Measurements from ENCODE around the gene ZNF697. TPM values are rescaled to one million over a fixed set of nuclear protein-coding genes. Genes with fewer than 3 reads are reported as not detected.

ZNF697 gene
- total RNA-seq, 1 donor from 2014 or later, result 11.4 TPM

DNA sequence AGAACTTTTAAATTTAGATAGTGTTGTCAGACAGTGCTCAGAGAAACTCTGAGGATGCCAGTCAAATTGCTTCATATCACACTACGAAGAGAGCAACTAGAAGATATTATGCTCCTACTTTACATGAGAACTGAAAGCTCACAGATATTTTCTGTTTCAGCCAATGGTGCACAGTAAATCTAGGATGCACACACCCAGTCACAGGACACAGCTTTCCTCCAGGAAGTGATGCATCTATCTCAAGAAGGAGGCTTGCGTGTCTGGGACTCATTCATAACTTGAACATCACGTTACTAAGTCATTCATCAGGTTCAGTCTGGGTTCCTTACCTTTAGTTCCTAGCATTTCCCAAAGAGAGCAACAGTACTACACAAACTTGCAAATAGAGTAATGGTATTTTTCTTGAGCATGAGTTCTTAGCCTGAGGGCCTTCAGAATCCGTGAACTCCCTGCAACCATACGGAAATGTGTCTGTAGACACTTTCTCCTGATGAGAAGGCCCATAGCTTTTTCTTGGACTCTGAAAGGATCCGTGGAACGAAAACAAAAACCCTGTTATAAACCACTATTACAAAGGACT is 12.2 kb downstream of the ZNF697 start:
- ATAC-seq (no peak), DNase-seq (no peak)
- TF ChIP-seq, protein P1, sequence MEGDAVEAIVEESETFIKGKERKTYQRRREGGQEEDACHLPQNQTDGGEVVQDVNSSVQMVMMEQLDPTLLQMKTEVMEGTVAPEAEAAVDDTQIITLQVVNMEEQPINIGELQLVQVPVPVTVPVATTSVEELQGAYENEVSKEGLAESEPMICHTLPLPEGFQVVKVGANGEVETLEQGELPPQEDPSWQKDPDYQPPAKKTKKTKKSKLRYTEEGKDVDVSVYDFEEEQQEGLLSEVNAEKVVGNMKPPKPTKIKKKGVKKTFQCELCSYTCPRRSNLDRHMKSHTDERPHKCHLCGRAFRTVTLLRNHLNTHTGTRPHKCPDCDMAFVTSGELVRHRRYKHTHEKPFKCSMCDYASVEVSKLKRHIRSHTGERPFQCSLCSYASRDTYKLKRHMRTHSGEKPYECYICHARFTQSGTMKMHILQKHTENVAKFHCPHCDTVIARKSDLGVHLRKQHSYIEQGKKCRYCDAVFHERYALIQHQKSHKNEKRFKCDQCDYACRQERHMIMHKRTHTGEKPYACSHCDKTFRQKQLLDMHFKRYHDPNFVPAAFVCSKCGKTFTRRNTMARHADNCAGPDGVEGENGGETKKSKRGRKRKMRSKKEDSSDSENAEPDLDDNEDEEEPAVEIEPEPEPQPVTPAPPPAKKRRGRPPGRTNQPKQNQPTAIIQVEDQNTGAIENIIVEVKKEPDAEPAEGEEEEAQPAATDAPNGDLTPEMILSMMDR (IDR thresholded peaks at IDR 0.05), result no peak
- no peaks in the 10 kb centered on the region for H3K36me3 ChIP-seq
- no peaks in the 10 kb centered on the region for H3K27me3 ChIP-seq
- H3K4me3 ChIP-seq, result no peak overlapping the region
- no peaks in the 10 kb centered on the region for H3K9me3 ChIP-seq
- peaks cover 49% of the 10 kb centered on the region for H3K4me1 ChIP-seq
- peak overlapping the region; percentile 43 for H3K27ac ChIP-seq
- intact Hi-C loops (cut with DNase I), result no loop called here

DNA sequence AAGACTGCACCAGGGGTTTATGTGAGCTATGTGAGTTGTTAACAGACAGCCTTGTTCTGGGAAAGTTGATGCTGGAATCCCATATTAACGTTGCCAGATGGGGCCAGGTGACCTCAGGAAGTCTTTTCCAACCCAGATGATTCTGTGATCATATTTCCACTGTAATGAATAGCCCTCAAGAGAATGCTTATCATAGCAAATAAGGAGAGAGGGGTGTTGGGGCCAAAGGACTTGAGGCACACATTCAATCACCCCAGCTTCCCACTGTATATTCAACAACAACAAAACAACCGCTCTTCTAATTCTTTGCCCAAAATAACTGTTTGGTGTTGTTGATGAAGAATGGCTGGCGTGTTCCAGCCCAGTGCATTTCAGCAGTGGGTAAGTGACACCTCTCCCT is 14.1 kb downstream of the ZNF697 start:
- Histone ChIP-seq H3K27ac (no peak overlapping the region), H3K4me3 (no peak overlapping the region), H3K27me3 (no peaks in the 10 kb centered on the region)

DNA sequence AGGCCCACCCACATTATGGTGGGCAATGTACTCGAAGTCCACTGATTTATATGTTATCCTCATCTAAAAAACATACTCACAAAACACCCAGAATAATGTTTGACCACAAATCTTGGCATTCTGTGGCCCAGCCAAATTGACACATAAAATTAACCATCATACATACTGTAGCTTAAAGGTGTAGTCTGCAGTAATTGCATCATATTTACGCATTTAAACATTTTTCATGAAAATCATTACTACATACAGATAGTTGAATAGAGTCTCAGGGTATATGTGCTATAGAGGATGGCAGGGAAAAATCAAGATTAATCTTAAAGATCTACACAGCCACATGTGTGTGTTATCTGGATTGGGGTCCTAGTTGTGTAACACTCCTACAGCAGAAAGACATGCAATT is 14.5 kb downstream of the ZNF697 start:
- ATAC-seq (no peak), DNase-seq (no peak)
- H3K4me3 ChIP-seq, result no peak overlapping the region
- H3K27ac ChIP-seq, result no peak overlapping the region
- H3K9me3 ChIP-seq, result no peaks in the 10 kb centered on the region
- H3K27me3 ChIP-seq, result no peaks in the 10 kb centered on the region
- H3K4me1 ChIP-seq, result peaks cover 56% of the 10 kb centered on the region
- H3K36me3 ChIP-seq, result no peaks in the 10 kb centered on the region
- TF ChIP-seq, protein P1 (IDR thresholded peaks at IDR 0.05), result no peak
- intact Hi-C loops (cut with DNase I), result no loop called here

More for the DNA sequence above, 14.1 kb downstream of the ZNF697 start:
- intact Hi-C loops (cut with DNase I), result no loop called here
- H3K36me3 ChIP-seq, result no peaks in the 10 kb centered on the region
- no peaks in the 10 kb centered on the region for H3K9me3 ChIP-seq
- TF ChIP-seq, protein P1 (IDR thresholded peaks at IDR 0.05), result no peak
- ATAC-seq (no peak), DNase-seq (no peak)
- H3K4me1 ChIP-seq, result peaks cover 56% of the 10 kb centered on the region

DNA sequence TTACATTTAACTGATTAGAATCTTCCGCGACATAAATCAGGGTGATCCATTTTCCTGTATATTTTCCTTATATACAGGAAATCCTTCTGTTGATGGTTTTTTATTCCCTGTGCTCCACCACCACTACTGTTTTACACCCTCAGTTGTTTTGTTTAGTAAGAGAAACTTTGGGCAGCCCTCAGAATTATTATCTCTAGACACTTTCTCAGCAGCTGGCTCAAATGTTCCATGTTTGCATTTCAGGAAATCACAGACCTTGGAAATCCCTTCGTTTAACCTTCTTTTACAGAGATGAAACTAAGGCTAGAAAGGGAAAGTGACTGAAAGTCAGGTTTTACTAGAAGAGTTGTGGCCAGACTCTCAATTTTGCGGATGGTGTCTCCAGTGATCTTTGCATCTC is 15.2 kb downstream of the ZNF697 start:
- intact Hi-C loops (cut with DNase I), result no loop called here
- DNase-seq, result no peak
- Histone ChIP-seq H3K36me3 (no peaks in the 10 kb centered on the region), H3K4me1 (peaks cover 56% of the 10 kb centered on the region), H3K27me3 (no peaks in the 10 kb centered on the region), H3K27ac (peak overlapping the region; percentile 74), H3K4me3 (no peak overlapping the region), H3K9me3 (no peaks in the 10 kb centered on the region)
- TF ChIP-seq, protein P1 (IDR thresholded peaks at IDR 0.05), result no peak
- no peak for ATAC-seq

DNA sequence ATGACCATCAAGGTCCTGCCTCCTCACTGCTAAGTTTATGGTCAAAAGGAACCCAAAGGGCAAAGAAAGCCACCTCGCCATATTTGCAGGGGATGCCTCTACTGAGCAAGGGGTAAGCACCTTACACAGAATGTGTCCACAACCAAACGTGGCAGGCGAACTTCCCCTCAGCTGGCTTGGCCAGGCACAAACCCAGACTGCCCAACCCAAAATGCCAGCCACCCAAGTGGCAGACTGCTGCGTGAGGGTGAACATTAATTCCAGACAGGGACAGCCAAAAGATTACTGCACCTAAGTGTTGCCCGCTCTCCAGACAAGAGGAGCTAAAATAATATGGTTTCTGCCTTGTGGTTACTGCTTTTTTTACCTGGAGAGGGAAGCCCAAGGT is 16.0 kb downstream of the ZNF697 start:
- Histone ChIP-seq H3K4me3 (no peak overlapping the region), H3K36me3 (no peaks in the 10 kb centered on the region), H3K27me3 (no peaks in the 10 kb centered on the region), H3K4me1 (peaks cover 58% of the 10 kb centered on the region), H3K27ac (peak overlapping the region; percentile 74), H3K9me3 (no peaks in the 10 kb centered on the region)
- ATAC-seq, result peak; percentile 11
- TF ChIP-seq, protein P1 (IDR thresholded peaks at IDR 0.05), result no peak
- no peak for DNase-seq
- intact Hi-C loops (cut with DNase I), result no loop called here
